ENCODE results near the gene AFF1.

The AFF1 gene

DNA sequence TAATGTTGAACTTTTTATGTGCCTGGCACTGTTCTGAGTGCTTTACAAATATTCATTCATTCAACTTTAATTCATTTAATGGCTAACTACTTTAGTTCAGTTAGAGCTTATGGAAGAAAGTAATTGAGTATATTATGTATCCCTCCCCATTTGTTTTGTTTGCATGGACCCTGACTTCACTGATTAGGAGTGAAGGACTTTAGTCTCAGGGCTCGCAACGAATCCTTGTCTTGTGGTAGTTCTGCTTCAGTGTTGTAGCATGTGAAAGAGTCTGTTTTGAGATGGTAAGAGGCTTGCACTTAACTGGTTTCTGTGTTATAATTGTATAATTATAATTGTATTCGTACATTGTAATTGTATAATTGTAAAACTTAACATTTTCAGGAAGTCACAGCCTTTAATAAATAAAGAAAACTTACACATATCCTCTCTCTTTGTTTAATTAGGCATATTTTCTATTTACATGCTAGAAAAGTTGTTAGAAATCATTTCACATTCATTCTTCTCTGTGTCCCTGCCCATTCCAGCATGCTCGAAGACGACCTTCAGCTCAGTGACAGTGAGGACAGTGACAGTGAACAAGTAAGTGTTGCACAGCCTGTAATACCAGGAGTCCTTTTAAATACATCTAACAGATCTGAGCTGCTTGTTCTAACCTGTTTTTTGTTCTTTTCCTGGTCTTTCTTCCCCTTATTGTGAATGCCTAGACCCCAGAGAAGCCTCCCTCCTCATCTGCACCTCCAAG lies 170.5 kb downstream of the AFF1 start:
- TF ChIP-seq, protein P1, sequence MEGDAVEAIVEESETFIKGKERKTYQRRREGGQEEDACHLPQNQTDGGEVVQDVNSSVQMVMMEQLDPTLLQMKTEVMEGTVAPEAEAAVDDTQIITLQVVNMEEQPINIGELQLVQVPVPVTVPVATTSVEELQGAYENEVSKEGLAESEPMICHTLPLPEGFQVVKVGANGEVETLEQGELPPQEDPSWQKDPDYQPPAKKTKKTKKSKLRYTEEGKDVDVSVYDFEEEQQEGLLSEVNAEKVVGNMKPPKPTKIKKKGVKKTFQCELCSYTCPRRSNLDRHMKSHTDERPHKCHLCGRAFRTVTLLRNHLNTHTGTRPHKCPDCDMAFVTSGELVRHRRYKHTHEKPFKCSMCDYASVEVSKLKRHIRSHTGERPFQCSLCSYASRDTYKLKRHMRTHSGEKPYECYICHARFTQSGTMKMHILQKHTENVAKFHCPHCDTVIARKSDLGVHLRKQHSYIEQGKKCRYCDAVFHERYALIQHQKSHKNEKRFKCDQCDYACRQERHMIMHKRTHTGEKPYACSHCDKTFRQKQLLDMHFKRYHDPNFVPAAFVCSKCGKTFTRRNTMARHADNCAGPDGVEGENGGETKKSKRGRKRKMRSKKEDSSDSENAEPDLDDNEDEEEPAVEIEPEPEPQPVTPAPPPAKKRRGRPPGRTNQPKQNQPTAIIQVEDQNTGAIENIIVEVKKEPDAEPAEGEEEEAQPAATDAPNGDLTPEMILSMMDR (IDR thresholded peaks at IDR 0.05; ENCODE audit: borderline replicate concordance, insufficient read depth, low read depth, low read length): no peak
- H3K4me3 ChIP-seq (ENCODE audit: low read depth, low read length): no peak overlapping the region

DNA sequence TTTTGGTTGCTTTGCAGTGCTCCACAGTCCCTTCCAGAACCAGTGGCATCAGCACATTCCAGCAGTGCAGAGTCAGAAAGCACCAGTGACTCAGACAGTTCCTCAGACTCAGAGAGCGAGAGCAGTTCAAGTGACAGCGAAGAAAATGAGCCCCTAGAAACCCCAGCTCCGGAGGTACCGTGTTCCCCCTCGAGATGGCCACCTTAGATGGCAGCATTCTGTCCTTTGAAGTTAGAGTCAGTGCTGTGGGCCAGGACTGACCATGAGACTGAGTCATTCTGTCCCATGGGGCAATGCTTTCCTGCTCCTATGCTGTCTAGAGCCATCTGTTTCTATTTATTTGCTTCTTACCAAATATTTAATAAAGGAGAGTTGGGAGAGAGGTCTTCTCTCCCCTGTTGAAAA lies 173.3 kb downstream of the AFF1 start:
- TF ChIP-seq, protein P1 (IDR thresholded peaks at IDR 0.05; ENCODE audit: borderline replicate concordance, insufficient read depth, low read depth, low read length): no peak
- H3K4me3 ChIP-seq (ENCODE audit: low read depth, low read length): no peak overlapping the region

DNA sequence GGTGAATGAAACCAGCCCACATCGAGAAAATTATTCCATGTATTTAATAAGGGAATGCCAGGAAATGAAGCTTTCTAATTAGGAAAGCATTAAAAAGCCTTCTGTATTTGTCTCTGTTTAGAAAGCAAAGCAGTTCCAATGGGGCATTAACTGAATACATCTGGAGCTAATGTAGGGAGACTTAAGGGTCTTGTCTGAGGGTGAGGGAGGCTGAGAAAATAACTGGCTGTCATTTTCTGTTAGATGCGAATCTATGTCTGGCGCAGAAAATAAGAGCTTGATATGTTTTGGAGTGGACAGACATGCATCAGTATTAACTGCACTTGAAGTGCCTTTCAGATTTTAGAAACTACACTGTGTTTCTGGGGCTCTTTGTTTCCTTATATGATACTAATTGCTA lies 174.3 kb downstream of the AFF1 start:
- H3K4me3 ChIP-seq (ENCODE audit: low read depth, low read length): no peak overlapping the region
- TF ChIP-seq, protein P1 (IDR thresholded peaks at IDR 0.05; ENCODE audit: borderline replicate concordance, insufficient read depth, low read depth, low read length): no peak

DNA sequence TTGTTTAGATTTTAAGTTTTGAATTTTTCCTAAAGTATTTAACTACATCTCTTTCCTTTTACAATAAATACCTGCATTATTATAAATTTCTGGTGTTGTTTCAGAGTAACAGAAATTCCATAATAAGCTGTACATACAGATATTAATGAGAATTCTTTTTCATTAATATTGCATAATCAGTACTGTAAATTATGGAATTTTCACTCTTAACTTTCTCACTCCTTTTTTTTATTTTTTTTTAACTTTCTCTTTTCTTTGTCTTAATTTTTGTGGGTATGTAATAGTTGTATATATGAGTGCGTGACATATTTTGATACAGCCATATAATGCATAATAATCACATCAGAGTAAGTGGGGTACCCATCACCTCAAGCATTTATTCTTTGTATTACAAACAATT lies 175.1 kb downstream of the AFF1 start:
- TF ChIP-seq, protein P1 (IDR thresholded peaks at IDR 0.05; ENCODE audit: borderline replicate concordance, insufficient read depth, low read depth, low read length): no peak
- H3K4me3 ChIP-seq (ENCODE audit: low read depth, low read length): no peak overlapping the region

DNA sequence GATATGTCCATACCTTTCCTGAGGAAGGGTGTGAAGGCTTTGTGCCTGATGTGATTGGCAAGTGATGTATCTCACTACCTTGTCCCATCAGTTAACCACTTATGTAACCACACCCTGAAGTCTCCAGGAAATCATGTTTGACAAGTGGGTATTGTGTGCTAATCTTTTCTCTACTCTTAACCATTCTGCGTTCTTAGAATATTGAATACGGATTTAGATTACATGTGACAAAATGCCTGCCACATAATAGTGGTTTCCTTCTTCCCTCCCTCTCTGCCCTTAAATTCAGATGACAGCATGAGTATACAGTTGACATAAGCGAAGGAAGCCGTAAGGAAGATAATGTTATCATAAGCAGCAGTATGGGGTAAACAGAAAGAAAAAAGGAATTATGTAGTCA lies 177.3 kb downstream of the AFF1 start:
- TF ChIP-seq, protein P1 (IDR thresholded peaks at IDR 0.05; ENCODE audit: borderline replicate concordance, insufficient read depth, low read depth, low read length): no peak

DNA sequence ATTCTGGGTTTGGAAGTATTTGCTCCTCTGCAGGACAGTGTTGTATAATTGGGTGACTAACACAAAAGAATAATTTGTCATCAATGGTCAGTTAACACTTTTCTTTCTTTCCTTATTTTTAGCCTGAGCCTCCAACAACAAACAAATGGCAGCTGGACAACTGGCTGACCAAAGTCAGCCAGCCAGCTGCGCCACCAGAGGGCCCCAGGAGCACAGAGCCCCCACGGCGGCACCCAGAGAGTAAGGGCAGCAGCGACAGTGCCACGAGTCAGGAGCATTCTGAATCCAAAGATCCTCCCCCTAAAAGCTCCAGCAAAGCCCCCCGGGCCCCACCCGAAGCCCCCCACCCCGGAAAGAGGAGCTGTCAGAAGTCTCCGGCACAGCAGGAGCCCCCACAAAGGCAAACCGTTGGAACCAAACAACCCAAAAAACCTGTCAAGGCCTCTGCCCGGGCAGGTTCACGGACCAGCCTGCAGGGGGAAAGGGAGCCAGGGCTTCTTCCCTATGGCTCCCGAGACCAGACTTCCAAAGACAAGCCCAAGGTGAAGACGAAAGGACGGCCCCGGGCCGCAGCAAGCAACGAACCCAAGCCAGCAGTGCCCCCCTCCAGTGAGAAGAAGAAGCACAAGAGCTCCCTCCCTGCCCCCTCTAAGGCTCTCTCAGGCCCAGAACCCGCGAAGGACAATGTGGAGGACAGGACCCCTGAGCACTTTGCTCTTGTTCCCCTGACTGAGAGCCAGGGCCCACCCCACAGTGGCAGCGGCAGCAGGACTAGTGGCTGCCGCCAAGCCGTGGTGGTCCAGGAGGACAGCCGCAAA lies 179.6 kb downstream of the AFF1 start:
- H3K4me3 ChIP-seq (ENCODE audit: low read depth, low read length): no peak overlapping the region
- TF ChIP-seq, protein P1 (IDR thresholded peaks at IDR 0.05; ENCODE audit: borderline replicate concordance, insufficient read depth, low read depth, low read length): no peak

More for the DNA sequence above, 177.3 kb downstream of the AFF1 start:
- no peak overlapping the region for H3K4me3 ChIP-seq (ENCODE audit: low read depth, low read length)
